HG02938 (cell line): Measurements from ENCODE around the gene PLA2G15.
A peak's percentile ranks its signal among the peaks of the same experiment; 100 is the strongest.

Source experiments
- ATAC-seq: cut with Tn5 transposase; IDR thresholded peaks from one replicate; pipeline ENCODE4 v1.9.1; 2021; ENCODE audit warnings: mild to moderate bottlenecking, moderate library complexity; ENCODE audit not compliant: unreplicated experiment

PLA2G15 gene

GRCh38 chr16:68244903-68245853 lies at the start of gene PLA2G15:
Gene PLA2G15 (plus strand): TSS chr16:68245373. CDS start chr16:68245427, 54 bp downstream.
- peak; percentile 81 for ATAC-seq

GRCh38 chr16:68197250-68197649 lies 47.9 kb upstream of the PLA2G15 start:
- no peak for ATAC-seq

GRCh38 chr16:68200088-68200783 lies 44.9 kb upstream of the PLA2G15 start:
- no peak for ATAC-seq

- no peak for ATAC-seq
These were observed 43.1 kb upstream of the PLA2G15 start for GRCh38 chr16:68202091-68202519.

- ATAC-seq: no peak
These were observed 38.9 kb upstream of the PLA2G15 start for GRCh38 chr16:68206245-68206644.

- no peak for ATAC-seq
These were observed 30.4 kb upstream of the PLA2G15 start for GRCh38 chr16:68214726-68215125.

GRCh38 chr16:68215302-68215701 lies 29.9 kb upstream of the PLA2G15 start:
- ATAC-seq: no peak

GRCh38 chr16:68216240-68216639 lies 28.9 kb upstream of the PLA2G15 start:
- no peak for ATAC-seq

- ATAC-seq: no peak
These were observed 27.7 kb upstream of the PLA2G15 start for GRCh38 chr16:68217506-68217905.

GRCh38 chr16:68219725-68220351 lies 25.3 kb upstream of the PLA2G15 start:
- ATAC-seq: no peak

GRCh38 chr16:68223072-68223471 lies 22.1 kb upstream of the PLA2G15 start:
- no peak for ATAC-seq

GRCh38 chr16:68226116-68226515 lies 19.1 kb upstream of the PLA2G15 start:
- no peak for ATAC-seq

- no peak for ATAC-seq
These were observed 17.9 kb upstream of the PLA2G15 start for GRCh38 chr16:68227183-68227793.

- no peak for ATAC-seq
These were observed 17.2 kb upstream of the PLA2G15 start for GRCh38 chr16:68227850-68228553.

- no peak for ATAC-seq
These were observed 16.5 kb upstream of the PLA2G15 start for GRCh38 chr16:68228652-68229051.

- ATAC-seq: no peak
These were observed 15.6 kb upstream of the PLA2G15 start for GRCh38 chr16:68229431-68230175.

- no peak for ATAC-seq
These were observed 15.0 kb upstream of the PLA2G15 start for GRCh38 chr16:68230176-68230571.

GRCh38 chr16:68230956-68231355 lies 14.2 kb upstream of the PLA2G15 start:
- ATAC-seq: no peak

GRCh38 chr16:68231384-68232136 lies 13.6 kb upstream of the PLA2G15 start:
- ATAC-seq: no peak
